ENCODE results near the gene SKAP2.

- TF ChIP-seq POLR2A (IDR thresholded peaks at IDR 0.05; ENCODE audit: low read depth, low read length) (no peak), POLR2AphosphoS5 (IDR thresholded peaks at IDR 0.05; ENCODE audit: low read depth, low read length) (no peak), SPI1 (IDR thresholded peaks at IDR 0.05; ENCODE audit: low read depth, low read length) (no peak), POU2F2 (IDR thresholded peaks at IDR 0.05; ENCODE audit: low read depth, low read length) (no peak), TAF1 (IDR thresholded peaks at IDR 0.05; ENCODE audit: low read depth, low read length) (no peak)
Observed at GRCh38 chr7:26815426-26815825, 49.0 kb downstream of the SKAP2 start.

Measured in GM12891 (cell line).